ENCODE data around the gene DIPK1C.

DNA sequence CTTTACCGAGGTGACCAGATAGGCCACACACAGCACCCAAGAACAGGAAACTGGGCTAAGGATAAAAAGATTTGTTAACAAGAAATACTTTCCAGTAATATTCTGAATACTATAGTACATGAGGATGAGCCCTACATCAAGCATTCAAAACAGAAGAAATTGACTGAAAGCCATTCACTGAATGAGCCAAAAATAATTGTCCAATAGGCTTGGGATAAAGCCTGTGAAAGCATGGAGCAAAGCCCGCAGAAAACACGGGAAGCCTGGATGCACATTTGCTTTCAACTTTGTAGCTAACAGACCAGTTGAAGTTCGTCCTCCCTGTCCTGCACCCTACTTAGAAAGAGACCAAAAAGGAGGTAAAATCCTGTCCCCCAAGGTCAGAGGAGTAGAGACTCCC, 56.3 kb downstream of the DIPK1C start:
- TF ChIP-seq ARID1B (IDR thresholded peaks at IDR 0.05) (no peak), ZFP30 (CRISPR knock-in tag; IDR thresholded peaks at IDR 0.05; ENCODE audit: borderline replicate concordance) (no peak), CBFB (CRISPR knock-in tag; IDR thresholded peaks at IDR 0.05) (no peak), FOXM1 (IDR thresholded peaks at IDR 0.05; ENCODE audit: low read depth) (no peak), FOXM1 (CRISPR knock-in tag; IDR thresholded peaks at IDR 0.05; ENCODE audit: low read depth) (no peak), MAFF (IDR thresholded peaks at IDR 0.05; ENCODE audit: low read length) (no peak)
